Stimulated activated CD8-positive, alpha-beta memory T cell treated with anti-CD3 and anti-CD28 coated beads, Interleukin-15, amount 100 ng/mL, for 4 hours (primary cell): Measurements from ENCODE around the gene DOCK1.
A peak's percentile ranks its signal among the peaks of the same experiment; 100 is the strongest.

Source experiments
- DNase-seq, 2 donors: peaks; one replicate each; pipeline ENCODE4 v3.0.0-alpha.2; 2020; ENCODE audit warnings: low read depth in 2 of 2

The DOCK1 gene

DNA sequence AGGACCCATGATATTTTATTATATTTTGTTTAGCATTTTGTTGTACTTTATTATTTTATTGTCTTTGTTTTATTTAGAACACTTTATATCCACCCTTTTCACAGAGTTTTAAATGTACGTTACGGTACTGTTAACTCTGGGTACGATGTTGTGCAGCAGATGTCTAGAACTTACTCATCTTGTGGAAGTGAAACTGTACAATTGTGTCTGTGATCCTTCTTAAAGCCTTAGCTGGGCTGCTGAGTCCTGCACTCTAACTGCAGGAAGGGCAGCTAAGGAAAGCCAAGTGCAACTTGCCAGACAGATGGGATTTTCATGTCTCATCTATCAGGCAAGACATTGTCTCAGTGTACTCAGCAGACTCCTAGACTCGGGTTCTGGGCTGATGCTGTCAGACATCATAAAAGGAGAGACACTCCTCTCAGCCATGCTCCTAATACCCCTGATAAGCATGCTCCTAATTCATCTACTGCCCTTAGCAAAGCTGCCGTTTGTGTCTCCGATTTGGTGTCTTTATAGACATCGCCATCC lies 305.8 kb downstream of the DOCK1 start:
- DNase-seq, result no peak

DNA sequence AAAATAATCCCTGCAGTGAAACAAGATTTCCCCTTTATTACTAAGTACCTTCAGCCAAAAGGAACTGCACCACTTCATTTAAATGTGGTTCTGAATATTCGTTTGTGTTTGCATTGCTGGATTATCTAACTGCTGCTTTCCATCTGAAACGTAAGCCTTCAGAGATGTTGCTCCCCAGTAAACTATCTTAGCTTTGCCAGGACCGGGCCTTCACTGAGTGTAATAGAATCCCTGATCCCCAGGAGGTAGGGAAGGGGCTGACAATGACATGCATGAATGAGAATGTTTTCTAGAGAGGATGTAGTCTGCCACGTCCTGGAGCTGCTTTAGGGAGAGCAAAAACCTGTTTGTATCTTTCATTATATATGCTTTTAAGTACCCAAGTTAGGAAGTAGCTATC lies 310.6 kb downstream of the DOCK1 start:
- DNase-seq, result no peak

DNA sequence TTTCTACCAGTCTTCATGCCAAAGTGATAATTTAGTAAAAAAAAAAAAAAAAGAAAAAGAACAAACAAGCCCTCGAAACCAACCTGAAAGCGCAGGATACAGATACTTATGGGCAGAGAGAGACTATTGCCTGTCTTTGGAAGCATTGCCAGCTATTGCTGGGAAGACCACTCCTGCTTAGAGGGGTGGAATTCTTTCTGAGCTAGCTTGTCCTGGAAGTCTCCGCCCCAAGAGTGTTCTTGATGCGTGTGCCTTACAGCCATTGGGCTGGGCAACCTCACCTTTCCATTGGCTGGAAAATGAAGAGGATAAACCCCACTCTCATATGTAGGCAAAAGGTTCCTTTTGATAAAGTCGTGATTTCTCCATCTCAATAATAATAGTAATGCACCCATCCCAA lies 311.0 kb downstream of the DOCK1 start:
- no peak for DNase-seq

DNA sequence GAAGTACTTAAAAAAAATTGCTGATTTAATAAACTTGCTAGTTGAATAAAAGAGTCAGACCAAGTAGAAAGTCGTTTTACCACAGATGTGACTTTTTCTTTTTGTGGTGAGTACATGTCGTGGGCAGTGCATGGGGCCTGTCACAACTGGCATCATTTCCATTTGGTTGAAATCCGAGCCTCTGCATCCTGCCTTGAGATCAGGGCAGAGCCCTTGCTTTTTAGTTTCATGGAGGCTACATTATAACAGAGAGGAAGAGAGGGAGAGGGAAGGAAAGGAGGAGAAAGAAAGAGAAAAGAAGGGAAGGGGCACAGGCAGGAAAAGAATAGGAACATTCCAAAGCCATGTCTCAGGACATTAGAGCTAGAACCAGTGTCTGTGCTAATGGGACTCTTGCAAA lies 311.6 kb downstream of the DOCK1 start:
- DNase-seq, result no peak

DNA sequence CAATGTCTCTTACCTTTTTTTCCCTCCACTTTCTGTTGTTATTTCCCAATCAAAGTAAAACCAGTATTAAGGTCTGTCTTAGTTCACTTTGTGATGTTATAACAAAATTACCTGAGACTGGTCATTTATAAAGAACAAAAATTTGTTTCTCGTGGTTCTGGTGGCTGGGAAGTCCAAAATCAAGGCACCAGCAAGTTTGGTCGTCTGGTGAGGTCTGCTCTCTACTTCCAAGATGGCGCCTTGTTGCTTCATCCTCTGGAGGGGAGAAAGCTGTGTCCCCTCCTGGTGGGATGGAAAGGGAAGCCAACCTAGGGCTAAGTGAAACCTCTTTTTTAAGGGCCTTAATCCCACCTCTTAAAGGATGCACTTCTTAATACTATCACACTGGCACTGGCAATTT lies 313.4 kb downstream of the DOCK1 start:
- DNase-seq, result no peak

DNA sequence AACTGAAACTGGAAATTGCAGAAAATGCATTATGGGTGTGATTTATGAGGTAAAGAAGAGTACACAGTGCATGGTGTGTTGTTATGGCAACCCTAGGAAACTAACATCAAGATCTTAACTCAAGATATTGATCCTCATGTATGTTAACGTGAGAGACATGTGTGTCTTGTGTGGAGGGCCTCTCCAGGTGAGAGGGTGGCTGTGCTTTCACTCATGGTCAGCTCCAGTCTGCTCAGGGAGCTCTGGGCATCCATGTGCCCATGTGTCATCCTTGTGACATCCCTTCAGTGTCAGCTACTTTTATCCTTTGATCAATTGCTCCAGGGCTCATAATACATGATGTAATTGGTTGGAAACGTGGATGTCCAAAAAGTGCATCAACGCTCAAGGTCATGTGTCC lies 316.1 kb downstream of the DOCK1 start:
- DNase-seq, result no peak

DNA sequence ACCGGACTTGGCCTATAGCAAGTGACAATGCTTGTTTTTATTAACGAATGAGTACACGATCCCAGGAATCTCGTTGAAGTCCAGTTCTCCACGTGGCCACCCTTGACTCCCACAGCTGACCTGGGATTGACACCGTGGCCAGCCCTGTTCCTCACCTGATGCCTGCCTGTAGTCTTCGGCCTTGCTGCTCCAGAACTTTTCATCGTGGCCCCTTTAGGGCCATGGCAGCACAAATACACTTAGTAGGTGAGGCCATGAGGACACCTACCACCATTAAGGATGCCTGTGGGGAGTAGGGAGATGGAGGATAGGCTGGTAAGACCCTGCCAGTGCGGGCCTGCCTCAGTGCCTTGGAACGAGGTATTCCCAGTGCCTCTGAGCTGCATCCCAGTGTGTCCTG lies 321.8 kb downstream of the DOCK1 start:
- DNase-seq, result no peak

DNA sequence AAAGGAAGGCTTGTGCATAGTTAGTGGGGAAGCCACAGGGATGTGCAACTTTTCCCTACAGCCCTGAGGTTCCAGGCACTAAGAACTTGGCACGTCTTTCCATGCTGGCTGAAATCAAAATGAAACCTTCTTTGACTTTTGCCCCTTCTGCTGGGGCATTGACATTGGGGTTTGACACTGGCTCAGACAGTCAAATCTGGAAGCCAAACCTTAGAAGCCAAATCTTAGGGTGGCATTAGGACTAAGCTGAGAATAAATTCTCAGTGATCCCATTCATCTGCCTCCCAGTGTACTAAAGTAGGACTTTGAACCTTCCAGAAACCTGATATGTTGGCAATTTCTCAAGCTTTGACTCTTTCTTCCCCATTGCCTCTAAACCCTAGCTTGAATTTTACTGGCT lies 322.4 kb downstream of the DOCK1 start:
- no peak for DNase-seq

DNA sequence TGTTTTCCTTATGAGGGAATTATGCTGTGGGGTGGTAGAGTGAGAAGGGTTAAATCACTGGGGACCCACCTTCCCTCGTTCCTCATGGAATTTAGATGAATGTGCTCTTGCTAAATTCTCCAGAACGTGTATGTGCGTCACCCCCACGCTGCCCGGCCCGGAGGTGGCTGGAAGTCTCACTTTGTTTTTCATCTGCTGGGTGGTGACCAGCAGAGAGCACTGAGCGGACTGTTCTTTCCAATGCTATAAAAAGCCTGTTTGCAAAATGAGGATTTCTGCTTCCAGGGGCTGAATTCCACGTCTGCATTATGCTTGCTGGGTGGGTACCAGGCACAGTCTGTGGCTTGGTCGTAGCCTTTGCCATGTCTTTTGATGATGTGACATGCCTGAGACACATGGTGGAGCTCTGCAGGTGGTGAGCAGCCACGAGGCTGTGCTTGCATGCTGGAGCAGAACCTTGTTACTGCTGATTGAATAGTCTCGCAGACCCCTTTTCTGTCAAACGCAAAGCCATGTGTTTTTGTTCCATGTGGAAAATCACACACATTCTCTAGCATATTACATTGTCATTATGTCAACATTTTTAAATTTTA lies 323.1 kb downstream of the DOCK1 start:
- DNase-seq, result no peak

DNA sequence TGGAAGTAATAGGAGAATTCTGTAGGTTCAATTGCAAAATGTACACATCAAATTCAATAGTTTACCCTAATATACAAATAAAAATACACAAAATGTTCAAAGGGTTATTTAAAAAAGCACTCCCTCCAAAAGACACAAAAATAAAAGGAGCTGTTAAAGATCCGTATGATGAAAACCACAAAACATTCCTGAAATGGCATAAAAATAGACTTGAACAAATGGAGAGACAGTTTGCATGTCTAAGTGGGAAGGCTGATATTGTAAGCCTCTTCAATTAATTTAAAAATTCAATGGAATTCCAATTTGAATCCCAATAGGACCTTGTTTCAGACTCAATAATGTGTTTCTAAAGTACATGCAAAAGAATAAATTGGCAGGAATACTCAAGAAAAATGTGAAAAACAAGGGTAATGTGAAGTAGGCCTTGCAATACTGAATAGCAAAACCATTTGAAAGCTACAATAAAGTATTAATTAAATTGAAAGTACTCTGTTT lies 329.1 kb downstream of the DOCK1 start:
- DNase-seq, result no peak

DNA sequence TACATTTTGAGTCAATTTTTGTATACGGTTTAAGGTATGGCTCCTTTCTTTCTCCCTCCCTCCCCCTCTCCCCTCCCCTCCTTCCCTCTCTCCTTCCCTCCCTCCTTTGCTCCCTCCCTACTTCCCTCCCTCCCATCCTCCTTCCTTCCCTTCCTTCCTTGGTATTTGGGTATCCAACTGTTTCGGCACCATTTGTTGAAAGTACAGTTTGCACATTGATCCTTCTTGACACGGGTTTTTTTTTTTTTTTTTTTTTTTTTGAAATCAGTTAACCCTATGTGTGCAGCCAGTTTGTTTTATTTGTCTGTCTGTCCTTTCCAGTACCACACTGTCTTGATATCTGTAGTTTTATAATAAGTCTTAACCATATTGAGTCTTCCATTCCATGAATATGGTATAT lies 331.0 kb downstream of the DOCK1 start:
- no peak for DNase-seq

DNA sequence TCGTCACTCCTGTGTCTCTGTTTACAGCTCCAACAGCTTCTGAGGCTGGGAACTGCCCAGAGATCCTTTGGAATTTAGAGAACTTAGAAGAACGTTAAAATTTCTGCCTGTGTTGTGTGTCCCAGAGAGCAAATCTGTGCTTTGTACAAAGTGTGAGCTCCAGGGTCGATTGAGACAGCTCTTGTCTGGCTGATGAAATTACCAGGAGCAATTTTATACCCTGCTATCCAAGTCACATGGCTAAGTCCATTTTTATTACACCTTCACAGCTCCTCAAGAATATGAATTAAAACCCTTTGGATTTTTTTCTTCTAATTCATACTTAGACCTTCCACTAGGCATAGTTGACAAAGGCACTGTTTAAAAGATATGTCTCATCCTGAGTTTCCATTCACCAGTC lies 337.7 kb downstream of the DOCK1 start:
- no peak for DNase-seq

DNA sequence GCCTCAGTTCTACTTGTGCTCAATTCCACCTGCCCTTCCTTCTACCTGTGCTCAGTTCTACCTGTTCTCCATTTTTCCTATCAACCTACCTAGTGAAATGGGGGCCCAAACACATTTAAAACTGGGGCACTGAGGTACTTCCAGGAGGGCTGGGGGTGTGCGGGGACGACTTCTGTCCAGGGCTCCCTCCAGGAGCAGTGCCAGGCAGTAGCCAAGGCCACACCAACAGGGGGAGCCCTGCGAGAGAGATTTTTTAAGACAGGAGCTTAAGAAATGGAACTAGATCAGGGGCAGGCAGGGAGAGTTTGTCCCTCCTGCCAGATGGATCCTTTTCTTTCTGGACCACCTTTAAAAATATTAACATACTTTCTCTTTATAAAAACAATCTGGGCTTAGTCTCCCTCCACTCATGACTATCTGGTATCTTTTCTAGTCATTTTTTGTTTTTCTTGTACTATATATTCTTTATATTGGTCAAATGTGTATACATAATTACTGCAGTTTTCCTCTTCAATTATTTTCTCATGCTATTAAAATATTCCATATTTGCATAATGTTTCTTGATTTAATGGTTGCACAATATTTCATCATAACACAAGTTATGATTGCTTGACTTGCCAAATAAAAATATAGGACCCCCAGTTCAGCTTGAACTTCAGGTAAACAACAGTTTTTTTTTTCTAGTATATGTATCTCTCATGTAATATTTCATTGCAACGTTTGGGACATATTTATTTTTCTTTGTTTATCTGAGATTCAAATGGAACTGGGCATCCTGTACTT lies 338.5 kb downstream of the DOCK1 start:
- no peak for DNase-seq

DNA sequence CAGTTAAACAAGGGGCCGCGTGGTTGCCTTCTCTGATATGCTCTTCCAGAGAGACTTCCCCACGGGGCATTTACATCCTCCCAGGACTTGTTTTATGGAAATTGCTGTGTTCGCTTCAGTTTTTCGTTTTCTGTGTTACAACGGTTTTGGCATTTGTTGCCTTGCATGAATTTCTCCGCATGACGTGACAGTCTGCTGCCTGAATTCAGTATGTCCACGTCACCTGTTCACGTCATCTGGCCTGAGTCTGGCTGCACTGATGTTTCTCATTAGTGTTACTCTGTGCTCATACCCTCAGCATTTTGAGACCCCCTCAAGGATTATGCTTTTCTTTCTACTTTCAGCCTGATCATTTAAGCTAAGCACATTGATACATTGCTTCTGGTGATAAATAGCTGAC lies 340.2 kb downstream of the DOCK1 start:
- DNase-seq, result no peak

DNA sequence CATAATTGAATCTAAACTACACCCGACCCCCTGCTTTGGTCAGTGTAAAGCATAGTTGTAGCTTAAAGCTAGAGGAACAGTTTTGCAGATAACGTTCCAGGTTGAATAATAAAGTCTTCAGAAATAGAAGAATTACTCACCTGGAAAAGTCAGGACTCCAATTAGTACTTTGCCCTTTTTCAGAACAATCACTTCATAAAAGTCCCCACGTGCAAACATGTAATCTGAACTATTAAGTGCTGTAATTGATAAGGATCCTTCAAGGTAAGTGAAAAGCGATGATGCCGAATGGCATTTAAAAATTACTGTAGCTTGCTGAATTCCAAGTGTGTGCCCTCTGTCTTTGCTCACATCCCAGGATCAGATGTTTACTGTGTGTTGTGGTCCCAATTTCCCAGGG lies 344.8 kb downstream of the DOCK1 start:
- no peak for DNase-seq

DNA sequence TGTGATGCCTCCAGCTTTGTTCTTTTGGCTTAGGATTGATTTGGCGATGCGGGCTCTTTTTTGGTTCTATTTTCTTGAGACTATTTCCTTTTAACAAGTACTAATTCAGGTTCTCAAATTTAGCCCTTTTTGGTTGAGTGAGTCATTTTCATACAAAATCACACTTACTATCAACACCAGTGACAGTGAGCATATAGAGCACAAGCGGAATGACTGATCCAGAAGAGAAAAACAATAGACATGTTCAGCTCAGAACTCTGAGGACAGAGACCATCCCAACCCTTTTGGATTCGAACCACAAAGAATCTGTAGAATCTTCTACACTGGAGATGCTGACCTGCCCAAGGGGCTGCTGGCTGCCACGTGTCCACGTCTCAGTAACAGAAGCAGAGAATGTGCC lies 347.6 kb downstream of the DOCK1 start:
- no peak for DNase-seq

DNA sequence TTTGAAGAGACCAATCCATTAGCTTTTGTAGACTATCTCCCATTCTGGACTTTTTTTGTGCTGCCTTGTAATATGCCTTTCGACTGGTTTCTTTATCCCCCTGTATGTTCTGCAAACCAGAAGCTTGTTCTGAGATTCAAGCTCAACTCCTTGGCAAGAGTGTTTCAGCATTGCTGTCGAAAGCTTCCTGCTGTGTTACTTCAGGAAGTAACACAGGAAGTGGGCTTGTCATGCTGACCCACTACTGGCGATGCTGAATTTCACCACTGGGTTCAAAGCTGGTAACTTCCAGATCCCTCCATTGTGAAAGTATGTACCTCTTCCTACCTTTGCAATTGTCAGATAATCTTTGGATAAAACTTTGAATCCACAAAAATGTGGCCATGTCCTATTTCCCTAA lies 349.0 kb downstream of the DOCK1 start:
- DNase-seq, result peak in 1 of 2 donors; percentile 3

DNA sequence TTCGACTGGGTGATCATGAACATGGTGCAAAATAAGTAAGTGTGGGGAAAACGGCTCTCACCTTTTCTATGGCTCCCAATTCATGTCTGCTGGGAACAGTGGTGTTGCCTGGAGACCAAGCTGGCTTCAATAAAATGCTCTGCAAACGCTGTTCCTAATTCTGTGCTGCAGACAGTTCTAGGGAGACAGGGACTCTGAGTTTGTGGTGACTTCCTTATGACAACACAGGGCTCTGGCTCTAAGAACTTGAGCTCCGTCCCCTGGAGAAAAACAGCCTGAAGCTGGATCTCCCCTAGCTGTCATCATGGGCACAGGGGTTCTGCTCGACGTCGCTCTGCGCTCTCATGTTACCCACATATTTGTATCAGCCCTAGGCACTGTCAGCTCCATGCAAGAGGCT lies 352.2 kb downstream of the DOCK1 start:
- no peak for DNase-seq

DNA sequence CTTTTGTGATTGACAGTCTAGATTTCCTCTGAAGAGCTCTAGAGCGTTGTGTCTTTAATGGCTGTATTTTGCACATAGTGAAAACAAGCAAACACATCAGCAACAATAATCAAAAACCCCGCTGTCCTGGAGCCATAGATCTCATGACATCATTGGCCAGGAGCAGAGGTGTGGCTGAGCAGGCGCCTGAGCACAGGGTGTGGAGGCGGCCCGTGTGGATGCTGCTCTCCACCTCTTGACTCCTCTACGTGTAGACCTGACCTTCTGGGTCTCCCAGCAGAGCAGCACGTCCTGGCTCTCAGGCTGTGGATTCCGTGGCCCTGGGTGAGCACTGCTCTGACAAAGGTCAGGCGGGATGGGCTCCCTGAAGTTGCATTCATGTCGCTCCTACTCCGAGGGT lies 354.1 kb downstream of the DOCK1 start:
- no peak for DNase-seq

DNA sequence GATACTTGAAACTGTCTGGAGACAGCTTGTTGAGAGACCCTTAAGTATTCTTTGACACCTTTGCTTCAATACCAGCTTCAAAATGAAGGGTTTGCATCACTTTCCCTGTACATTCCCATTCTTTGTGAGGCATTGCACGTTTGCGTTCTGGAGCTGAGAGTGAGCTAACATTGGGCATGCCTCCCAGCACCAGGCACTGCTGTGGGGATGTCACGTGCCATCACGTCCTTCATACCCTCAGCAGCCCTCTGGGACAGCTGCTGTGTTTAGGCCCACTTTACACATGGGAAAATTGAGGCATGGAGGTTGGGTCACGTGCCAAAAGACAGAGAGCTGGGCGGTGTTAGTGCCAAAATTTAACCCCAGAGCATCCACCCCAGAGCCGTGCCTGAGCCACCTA lies 357.4 kb downstream of the DOCK1 start:
- DNase-seq, result no peak

DNA sequence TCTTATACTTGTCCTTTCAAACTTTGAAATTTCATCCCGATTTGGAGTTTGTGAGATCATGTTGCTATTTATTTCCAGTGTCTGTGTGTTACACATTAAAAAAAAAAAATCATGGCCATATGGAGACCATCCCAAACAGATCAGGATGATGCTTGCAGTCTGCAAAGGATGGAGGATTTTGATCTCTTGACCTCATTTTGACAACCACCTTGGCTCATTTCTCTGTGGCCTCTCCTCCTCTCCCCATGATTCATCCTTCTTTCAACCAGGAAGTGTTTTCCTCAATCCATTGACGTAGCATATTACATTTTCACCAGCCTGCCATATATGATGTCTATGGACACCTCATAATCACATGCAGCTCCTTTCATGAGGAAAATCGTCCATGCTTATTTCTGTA lies 360.1 kb downstream of the DOCK1 start:
- no peak for DNase-seq

DNA sequence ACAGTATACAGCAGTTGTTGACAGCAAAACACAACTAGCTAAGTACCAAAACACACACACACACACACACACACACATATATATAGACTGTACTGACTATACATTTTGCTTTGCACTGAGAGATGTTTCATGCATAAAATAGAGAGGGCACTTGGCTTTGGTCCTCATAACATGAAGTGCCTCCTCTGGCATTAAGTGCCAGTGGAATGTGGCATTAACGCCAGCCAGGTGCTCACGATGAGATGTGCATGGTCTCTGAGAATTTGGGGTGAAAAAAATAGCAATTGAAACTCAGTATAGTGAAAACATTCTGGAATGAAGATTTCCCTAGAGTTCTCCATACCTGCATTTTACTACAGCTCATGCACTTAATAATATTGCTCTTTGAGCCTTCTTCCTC lies 361.2 kb downstream of the DOCK1 start:
- no peak for DNase-seq

DNA sequence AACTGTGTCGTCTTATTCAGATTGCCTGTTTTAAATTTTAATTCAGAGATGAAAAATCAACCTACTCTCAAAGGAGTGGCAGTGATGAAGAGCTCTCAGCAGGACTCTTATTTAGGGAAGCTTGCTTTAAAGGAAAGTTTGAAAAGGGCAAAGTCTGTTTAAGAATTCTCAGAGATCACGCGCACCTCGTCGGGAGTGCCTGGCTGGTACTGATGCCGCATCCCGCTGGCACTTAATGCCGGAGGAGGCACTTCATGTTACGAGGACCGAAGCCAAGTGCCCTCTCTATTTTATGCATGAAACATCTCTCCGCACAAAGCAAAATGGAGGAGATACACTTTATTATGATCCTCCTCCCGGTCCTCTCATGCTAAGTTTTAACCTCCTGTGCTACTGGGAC lies 362.2 kb downstream of the DOCK1 start:
- no peak for DNase-seq
